WERI-Rb-1 (cell line): ENCODE measurements around the gene FLT4.

Experiments used
- DNase-seq: peaks from one replicate; pipeline ENCODE4 v3.0.0-alpha.2; 2020
- H3K27ac ChIP-seq: fragments of 250-450 bp; sonication (Bioruptor Pico); 2 replicates; pipeline ENCODE4 v1.5.1; 2020; ENCODE audit warnings: mild to moderate bottlenecking, moderate library complexity
- H3K27me3 ChIP-seq: fragments of 250-450 bp; sonication (Bioruptor Pico); 2 replicates; pipeline ENCODE4 v1.5.1; 2021; ENCODE audit warnings: mild to moderate bottlenecking, low read depth, moderate library complexity; ENCODE audit not compliant: insufficient read depth, severe bottlenecking
- H3K36me3 ChIP-seq: fragments of 250-450 bp; sonication (Bioruptor Pico); 2 replicates; pipeline ENCODE4 v1.5.1; 2020; ENCODE audit warnings: mild to moderate bottlenecking, moderate library complexity
- H3K4me3 ChIP-seq: 2 replicates; pipeline ENCODE4 v1.5.1; 2011; ENCODE audit warnings: low read depth, mild to moderate bottlenecking, control low read depth, low read length
- H3K9me3 ChIP-seq: fragments of 250-450 bp; sonication (Bioruptor Pico); 2 replicates; pipeline ENCODE4 v1.5.1; 2021; ENCODE audit warnings: mild to moderate bottlenecking, moderate library complexity; ENCODE audit not compliant: severe bottlenecking
- CTCF ChIP-seq: IDR thresholded peaks from 2 replicates; pipeline ENCODE4 v1.5.1; 2011; ENCODE audit warnings: low read depth, mild to moderate bottlenecking, control low read depth, inconsistent platforms, low read length

Gene FLT4

GRCh38 chr5:180618829-180619562 is 30.4 kb downstream of the FLT4 start:
- Histone ChIP-seq H3K27ac (peak overlapping the region; percentile 81), H3K4me3 (peak overlapping the region; percentile 43), H3K36me3 (no peaks in the 10 kb centered on the region), H3K27me3 (no peaks in the 10 kb centered on the region), H3K9me3 (no peaks in the 10 kb centered on the region)
- peak; percentile 61 for TF ChIP-seq CTCF
- DNase-seq: peak; percentile 64

- peak overlapping the region; percentile 43 for H3K4me3 ChIP-seq
- no peak for DNase-seq
- H3K9me3 ChIP-seq: no peaks in the 10 kb centered on the region
- H3K27ac ChIP-seq: peak overlapping the region; percentile 81
- no peaks in the 10 kb centered on the region for H3K27me3 ChIP-seq
- no peaks in the 10 kb centered on the region for H3K36me3 ChIP-seq
- TF ChIP-seq CTCF: no peak
These were observed 30.9 kb downstream of the FLT4 start for GRCh38 chr5:180618487-180618828.

GRCh38 chr5:180613814-180614188 is 35.6 kb downstream of the FLT4 start:
- TF ChIP-seq CTCF: no peak
- no peak for DNase-seq
- Histone ChIP-seq H3K4me3 (no peak overlapping the region), H3K36me3 (no peaks in the 10 kb centered on the region), H3K27me3 (no peaks in the 10 kb centered on the region), H3K27ac (no peak overlapping the region), H3K9me3 (no peaks in the 10 kb centered on the region)

- Histone ChIP-seq H3K4me3 (no peak overlapping the region), H3K9me3 (no peaks in the 10 kb centered on the region), H3K27ac (no peak overlapping the region), H3K36me3 (no peaks in the 10 kb centered on the region), H3K27me3 (no peaks in the 10 kb centered on the region)
- no peak for DNase-seq
- no peak for TF ChIP-seq CTCF
These were observed 36.1 kb downstream of the FLT4 start for GRCh38 chr5:180613188-180613813.

- no peak for DNase-seq
- Histone ChIP-seq H3K27ac (no peak overlapping the region), H3K9me3 (no peaks in the 10 kb centered on the region), H3K27me3 (no peaks in the 10 kb centered on the region), H3K36me3 (no peaks in the 10 kb centered on the region), H3K4me3 (no peak overlapping the region)
- TF ChIP-seq CTCF: no peak
These were observed 36.7 kb downstream of the FLT4 start for GRCh38 chr5:180612683-180613082.
